HK-2 (cell line): Measurements from ENCODE around the gene CCDC71L.
A peak's percentile ranks its signal among the peaks of the same experiment; 100 is the strongest.
"Not testable (repeated sequence)": the region's sequence is repeated elsewhere in the genome, so short reads cannot be mapped to it uniquely, and the experiment has no call there.

Experiments used
- DNase-seq: peaks from one replicate; pipeline ENCODE4 v3.0.0-alpha.2; 2018; ENCODE audit not compliant: unreplicated experiment

The CCDC71L gene

DNA sequence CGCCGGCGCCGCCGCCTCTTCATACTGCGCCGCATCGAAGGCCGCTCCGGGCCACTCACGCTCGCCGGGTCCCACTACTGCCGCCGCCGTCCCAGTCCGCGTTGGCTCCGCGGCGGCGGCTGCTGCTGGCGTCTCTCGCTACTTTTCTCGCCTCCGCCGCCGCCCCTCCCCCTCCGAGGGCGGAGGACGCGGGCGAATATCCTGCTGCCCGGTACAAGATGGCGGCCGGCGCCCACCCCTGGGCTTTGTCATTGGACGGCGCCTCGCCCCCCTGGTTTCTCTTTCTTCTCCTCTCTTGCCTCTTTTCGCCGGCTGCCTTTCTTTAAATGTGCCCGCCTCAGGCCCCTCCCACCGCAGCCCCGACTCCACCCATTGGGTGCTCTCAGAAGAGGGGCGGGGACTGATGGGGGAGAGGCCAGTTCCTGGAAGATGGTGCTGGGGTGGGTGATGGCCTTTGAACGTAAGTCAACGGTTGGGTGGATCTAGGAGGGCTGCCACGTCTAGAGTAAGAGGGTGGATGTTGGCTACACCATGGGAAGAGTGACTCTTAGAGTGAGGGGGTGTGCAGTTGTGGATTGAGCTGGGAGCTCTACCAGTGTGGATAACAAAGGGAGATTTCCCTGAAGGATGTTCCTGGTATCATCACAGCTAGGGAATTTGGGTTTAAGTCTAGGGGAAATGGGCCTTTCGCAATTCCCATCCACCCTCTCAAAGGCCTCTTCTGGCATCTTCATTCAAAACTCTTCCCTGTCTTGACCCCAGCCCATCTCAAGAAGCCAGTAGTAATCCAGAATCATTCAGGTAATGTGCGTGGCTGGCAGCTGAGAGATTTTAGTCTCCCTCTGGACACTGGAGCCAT lies at the start of gene CCDC71L:
Gene CCDC71L (minus strand): TSS at position 297 of the 859 bp plus-strand sequence. CDS start 262 bp downstream, at position 35.
- DNase-seq = peak; percentile 96

DNA sequence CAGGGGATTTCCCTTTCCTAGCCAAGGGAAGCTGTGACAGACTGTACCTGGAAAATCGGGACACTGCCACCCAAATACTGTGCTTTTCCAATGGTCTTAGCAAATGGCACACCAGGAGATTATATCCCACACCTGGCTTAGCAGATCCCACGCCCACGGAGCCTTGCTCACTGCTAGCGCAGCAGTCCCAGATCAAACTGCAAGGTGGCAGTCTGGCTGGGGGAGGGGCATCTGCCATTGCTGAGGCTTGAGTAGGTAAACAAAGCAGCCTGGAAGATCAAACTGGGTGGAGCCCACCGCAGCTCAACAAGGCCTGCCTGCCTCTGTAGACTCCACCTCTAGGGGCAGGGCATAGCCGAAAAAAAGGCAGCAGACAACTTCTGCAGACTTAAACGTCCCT lies 48.6 kb upstream of the CCDC71L start:
- not testable (repeated sequence) for DNase-seq

- no peak for DNase-seq
These were observed 43.3 kb upstream of the CCDC71L start for GRCh38 chr7:106704000-106704840.

DNA sequence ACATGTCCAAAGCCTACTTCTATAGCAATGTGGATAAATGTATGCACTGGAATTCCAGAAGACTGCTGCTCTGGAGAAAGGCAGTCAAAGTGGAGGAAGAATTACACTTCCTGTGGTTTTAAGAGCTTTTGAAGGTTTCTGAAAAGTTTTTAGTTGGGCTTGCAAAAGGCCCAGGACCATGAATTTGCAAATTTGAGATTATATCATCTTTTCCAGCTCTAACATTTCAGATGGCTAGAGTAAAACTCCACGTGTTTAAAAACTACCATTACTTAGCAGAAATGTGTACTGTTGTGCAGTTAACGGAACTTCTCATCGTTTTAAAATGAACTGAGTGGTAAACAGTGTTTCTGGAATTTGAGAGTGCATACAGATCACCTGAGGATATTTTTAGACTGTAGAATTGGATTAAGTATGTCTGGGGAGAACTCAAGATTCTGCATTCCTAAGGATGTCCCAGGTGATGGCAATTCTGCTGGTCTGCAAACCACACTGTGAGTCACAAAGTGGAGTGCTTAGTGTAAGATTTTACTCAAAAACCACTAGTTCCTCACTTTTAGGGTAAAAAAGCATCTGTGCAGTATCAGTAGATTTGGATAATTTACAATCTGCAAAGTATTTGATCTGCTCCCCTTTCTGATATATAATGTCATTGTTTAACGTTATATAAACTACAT lies 32.9 kb upstream of the CCDC71L start:
- DNase-seq = no peak

DNA sequence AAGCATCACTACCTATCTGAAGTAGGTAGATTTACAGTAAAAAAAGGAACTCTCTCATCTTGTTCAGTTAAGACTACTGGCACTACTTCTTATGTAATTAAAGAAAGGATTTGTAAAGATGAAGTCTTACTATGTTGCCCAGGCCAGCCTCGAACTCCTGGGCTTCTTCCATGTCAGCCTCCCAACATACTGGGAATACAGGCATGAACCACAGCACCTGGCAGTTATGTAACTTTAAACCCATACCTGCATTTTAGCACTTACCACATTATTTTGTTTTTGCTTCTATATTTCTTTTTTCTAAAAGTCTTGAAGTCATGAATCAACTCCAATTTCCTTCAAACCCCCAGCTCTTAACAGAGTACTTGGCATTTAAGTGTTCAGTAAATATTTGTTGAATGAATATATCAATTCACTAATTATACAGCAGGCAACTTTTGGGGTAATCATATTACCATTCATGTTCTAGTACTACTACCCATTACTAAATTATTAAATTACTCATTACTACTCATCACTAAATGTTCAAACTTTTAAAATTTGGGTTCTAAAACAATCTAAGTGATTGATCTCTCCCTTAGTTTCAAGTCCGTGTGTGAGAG lies 31.6 kb upstream of the CCDC71L start:
- DNase-seq = no peak

DNA sequence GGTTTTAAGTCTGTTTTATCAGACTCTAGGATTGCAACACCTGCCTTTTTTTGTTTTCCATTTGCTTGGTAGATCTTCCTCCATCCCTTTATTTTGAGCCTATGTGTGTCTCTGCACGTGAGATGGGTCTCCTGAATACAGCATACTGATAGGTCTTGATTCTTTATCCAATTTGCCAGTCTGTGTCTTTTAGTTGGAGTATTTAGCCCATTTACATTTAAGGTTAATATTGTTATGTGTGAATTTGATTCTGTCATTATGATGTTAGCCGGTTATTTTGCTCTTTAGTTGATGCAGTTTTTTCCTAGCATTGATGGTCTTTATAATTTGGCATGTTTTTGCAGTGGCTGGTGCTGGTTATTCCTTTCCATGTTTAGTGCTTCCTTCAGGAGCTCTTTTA lies 27.2 kb upstream of the CCDC71L start:
- not testable (repeated sequence) for DNase-seq

DNA sequence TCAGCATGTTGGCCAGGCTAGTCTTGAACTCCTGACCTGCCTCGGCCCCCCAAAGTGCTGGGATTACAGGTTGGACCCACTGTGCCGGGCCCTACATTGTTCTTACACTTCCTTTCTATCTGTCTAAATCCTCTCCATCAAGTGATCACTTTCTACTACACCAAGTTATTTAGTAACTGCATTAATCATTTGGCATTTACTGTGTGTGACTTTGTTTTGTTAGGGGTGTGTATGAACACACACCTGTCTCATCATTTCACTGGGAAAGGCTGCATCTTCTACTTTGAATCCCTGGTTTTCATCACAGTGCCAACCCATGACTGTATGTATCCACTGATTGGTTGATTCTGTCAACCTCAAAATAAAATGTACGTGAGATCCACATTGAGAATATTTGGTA lies 23.0 kb upstream of the CCDC71L start:
- no peak for DNase-seq

GRCh38 chr7:106681815-106682495 lies 21.0 kb upstream of the CCDC71L start:
- no peak for DNase-seq

GRCh38 chr7:106679153-106679931 lies 18.4 kb upstream of the CCDC71L start:
- DNase-seq = peak; percentile 51

DNA sequence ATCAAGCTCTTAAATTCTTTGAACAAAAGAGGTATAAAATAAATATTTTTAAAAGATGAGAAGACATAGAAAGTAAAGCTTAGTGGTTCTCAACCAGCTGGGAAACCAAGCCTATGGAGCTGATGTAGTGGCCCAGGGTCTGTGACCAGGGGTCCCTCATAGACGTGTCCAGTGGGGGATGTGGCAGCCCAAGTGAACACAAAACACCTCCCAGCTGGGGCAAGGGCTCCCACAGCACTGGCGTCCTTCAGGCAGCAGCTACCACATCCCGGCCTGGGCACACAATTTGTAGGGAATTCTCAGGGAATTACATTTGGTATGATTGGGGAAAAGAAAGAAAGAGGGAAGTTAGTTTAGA lies 17.8 kb upstream of the CCDC71L start:
- no peak for DNase-seq

GRCh38 chr7:106676506-106676905 lies 15.5 kb upstream of the CCDC71L start:
- DNase-seq = not testable (repeated sequence)

- DNase-seq = not testable (repeated sequence)
These were observed 12.7 kb upstream of the CCDC71L start for GRCh38 chr7:106673688-106674087.

- DNase-seq = not testable (repeated sequence)
These were observed 11.0 kb upstream of the CCDC71L start for GRCh38 chr7:106671930-106672329.

DNA sequence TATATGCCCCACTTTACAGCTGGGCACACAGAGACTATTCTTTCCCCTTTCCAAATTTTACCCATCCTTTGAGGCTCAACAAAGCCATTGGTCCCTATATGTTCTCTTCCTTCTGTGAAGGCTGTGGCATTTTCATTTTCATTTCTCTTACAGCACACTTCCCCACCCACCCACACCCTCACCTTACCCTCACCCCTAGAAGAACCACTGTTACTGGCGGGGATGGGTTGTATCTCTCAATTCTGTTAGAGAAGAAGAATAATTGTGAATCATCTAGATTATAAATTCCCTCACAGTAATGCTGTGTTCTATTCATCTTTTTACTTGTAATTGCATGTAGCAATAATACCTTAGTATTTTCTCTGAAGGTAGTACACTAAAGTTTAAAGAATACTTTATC lies 10.2 kb upstream of the CCDC71L start:
- no peak for DNase-seq

GRCh38 chr7:106668861-106669524 lies 8.0 kb upstream of the CCDC71L start:
- no peak for DNase-seq

DNA sequence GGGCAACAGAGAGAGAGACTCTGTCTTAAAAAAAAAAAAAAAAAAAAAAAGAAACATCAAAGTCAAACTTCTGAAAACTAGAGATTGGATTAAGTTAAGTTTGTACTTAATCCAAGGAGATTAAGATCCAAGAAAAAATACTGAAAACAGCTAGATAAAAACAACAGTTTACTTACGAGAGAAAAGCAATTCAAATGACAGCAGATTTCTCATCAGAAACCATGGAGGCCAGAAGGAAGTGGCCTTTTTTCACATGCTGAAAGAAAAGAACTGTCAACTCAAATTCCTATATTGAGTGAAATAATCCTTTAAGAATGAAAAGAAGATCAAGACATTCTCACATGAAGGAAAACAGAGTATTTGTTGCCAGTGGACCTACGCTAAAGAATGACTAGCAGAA lies 5.4 kb upstream of the CCDC71L start:
- no peak for DNase-seq

DNA sequence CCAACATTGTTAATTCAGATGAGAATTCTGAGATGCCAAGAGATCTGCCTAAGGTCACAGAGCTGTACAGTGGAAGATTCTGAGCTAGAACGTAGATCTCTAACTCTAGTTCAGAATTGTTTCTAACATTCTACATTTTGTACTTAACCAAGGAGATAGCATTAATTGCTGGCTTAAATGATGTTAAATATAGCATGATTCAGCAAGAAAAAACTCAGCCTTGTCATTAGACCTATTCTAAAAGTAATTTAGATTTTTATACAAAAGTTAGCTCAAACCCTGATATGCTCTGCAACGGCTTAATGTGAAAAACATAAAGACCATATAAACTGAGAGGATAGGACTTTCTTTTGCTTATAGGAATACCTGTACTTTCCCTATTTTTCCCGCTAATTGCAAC lies 3.4 kb upstream of the CCDC71L start:
- DNase-seq = no peak

- peak; percentile 87 for DNase-seq
These were observed 746 bp downstream of the CCDC71L start for GRCh38 chr7:106659963-106660861.
